ENCODE measurements around the gene LILRB3. TPM values are rescaled to one million over a fixed set of nuclear protein-coding genes. Genes with fewer than 3 reads are reported as not detected.
A peak's percentile ranks its signal among the peaks of the same experiment; 100 is the strongest.

The LILRB3 gene
- total RNA-seq, 1 donor from 2014 or later: 38.2 TPM

GRCh38 chr19:54262066-54262465, 39.3 kb upstream of the LILRB3 start:
- intact Hi-C loops (cut with DNase I): no loop called here
- H3K36me3 ChIP-seq: no peaks in the 10 kb centered on the region

GRCh38 chr19:54257116-54257480, 34.3 kb upstream of the LILRB3 start, which contains the start of gene LILRB5:
Gene LILRB5 (minus strand): TSS chr19:54257273. CDS start chr19:54257193, 80 bp downstream.
- H3K4me1 ChIP-seq: no peaks in the 10 kb centered on the region
- no peak for TF ChIP-seq CTCF (IDR thresholded peaks at IDR 0.05)
- intact Hi-C loops (cut with DNase I): no loop called here
- peak within 1 kb of the TSS in 1 of 2 donors; percentile 36 for H3K4me3 ChIP-seq
- no peaks in the 10 kb centered on the region for H3K27me3 ChIP-seq
- H3K27ac ChIP-seq: no peak within 1 kb of the TSS
- H3K36me3 ChIP-seq: no peaks in the 10 kb centered on the region
- H3K9me3 ChIP-seq: no peaks in the 10 kb centered on the region
- DNase-seq (ENCODE audit: low spot score in 2 of 2): peak in 1 of 2 donors; percentile 62

More at GRCh38 chr19:54262066-54262465, 39.3 kb upstream of the LILRB3 start:
- Histone ChIP-seq H3K4me1 (no peaks in the 10 kb centered on the region), H3K27ac (no peak overlapping the region), H3K9me3 (no peaks in the 10 kb centered on the region), H3K4me3 (no peak overlapping the region), H3K27me3 (no peaks in the 10 kb centered on the region)
- no peak for TF ChIP-seq CTCF (IDR thresholded peaks at IDR 0.05)
- peak in 1 of 2 donors; percentile 49 for DNase-seq (ENCODE audit: low spot score in 2 of 2)

- DNase-seq (ENCODE audit: low spot score in 2 of 2): peak in 1 of 2 donors; percentile 58
These were observed 33.7 kb upstream of the LILRB3 start for GRCh38 chr19:54256250-54257115.

GRCh38 chr19:54255105-54255775, 32.4 kb upstream of the LILRB3 start:
- no peak overlapping the region for H3K4me3 ChIP-seq
- intact Hi-C loops (cut with DNase I): no loop called here

More at GRCh38 chr19:54256250-54257115, 33.7 kb upstream of the LILRB3 start:
- no peaks in the 10 kb centered on the region for H3K36me3 ChIP-seq
- no peak overlapping the region for H3K27ac ChIP-seq
- intact Hi-C loops (cut with DNase I): no loop called here
- no peak for TF ChIP-seq CTCF (IDR thresholded peaks at IDR 0.05)
- no peaks in the 10 kb centered on the region for H3K4me1 ChIP-seq
- H3K27me3 ChIP-seq: no peaks in the 10 kb centered on the region
- H3K9me3 ChIP-seq: no peaks in the 10 kb centered on the region
- peak overlapping the region in 1 of 2 donors; percentile 36 for H3K4me3 ChIP-seq

More at GRCh38 chr19:54255105-54255775, 32.4 kb upstream of the LILRB3 start:
- TF ChIP-seq CTCF (IDR thresholded peaks at IDR 0.05): no peak
- Histone ChIP-seq H3K4me1 (no peaks in the 10 kb centered on the region), H3K27ac (no peak overlapping the region), H3K27me3 (no peaks in the 10 kb centered on the region), H3K36me3 (no peaks in the 10 kb centered on the region), H3K9me3 (no peaks in the 10 kb centered on the region)
- peak in 1 of 2 donors; percentile 60 for DNase-seq (ENCODE audit: low spot score in 2 of 2)

Measured in ascending aorta (tissue), 2 donors.